Measurements from ENCODE around the gene CBX5.

GRCh38 chr12:54225666-54226065, 54.3 kb downstream of the CBX5 start:
- TF ChIP-seq, protein P1, sequence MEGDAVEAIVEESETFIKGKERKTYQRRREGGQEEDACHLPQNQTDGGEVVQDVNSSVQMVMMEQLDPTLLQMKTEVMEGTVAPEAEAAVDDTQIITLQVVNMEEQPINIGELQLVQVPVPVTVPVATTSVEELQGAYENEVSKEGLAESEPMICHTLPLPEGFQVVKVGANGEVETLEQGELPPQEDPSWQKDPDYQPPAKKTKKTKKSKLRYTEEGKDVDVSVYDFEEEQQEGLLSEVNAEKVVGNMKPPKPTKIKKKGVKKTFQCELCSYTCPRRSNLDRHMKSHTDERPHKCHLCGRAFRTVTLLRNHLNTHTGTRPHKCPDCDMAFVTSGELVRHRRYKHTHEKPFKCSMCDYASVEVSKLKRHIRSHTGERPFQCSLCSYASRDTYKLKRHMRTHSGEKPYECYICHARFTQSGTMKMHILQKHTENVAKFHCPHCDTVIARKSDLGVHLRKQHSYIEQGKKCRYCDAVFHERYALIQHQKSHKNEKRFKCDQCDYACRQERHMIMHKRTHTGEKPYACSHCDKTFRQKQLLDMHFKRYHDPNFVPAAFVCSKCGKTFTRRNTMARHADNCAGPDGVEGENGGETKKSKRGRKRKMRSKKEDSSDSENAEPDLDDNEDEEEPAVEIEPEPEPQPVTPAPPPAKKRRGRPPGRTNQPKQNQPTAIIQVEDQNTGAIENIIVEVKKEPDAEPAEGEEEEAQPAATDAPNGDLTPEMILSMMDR (optimal IDR thresholded peaks at IDR 0.05 in 1 of 3, IDR thresholded peaks at IDR 0.05 in 1 of 3, conservative IDR thresholded peaks at IDR 0.05 in 1 of 3; ENCODE audit: extremely low read depth in 1 of 3, insufficient read depth in 2 of 3, low read length in 3 of 3) = no peak
- no peak for TF ChIP-seq EZH2 (IDR thresholded peaks at IDR 0.05; ENCODE audit: low read length)

Measured in keratinocyte (primary cell).